ENCODE measurements around the gene FTSJ3. TPM values are rescaled to one million over a fixed set of nuclear protein-coding genes. Genes with fewer than 3 reads are reported as not detected.
A peak's percentile ranks its signal among the peaks of the same experiment; 100 is the strongest.

Gene FTSJ3
- total and polyA plus RNA-seq, 10 of the 15 experiments (the other 5 are each of a cell fraction or from before 2014, with no cell fraction given) = 17.2 to 79.2 (median 50.4) TPM

- FAIRE-seq (no peak), DNase-seq (ENCODE audit: low read depth, low spot score) (no peak), ATAC-seq (no peak)
- intact Hi-C loops (cut with micrococcal nuclease; ENCODE audit: unreplicated experiment) (no loop called here), in situ Hi-C loops (cut with MboI) (loop anchor here (25.0 kb wide), 1 partner anchor 398 kb away; the partner anchor contains the start of gene CYB561)
- no peaks in the 10 kb centered on the region for H3K27me3 ChIP-seq (replicated peaks in 1 of 2; ENCODE audit: control insufficient read depth in 2 of 2, insufficient read depth in 2 of 2, low read length in 1 of 2)
- H3K9ac ChIP-seq (ENCODE audit: control insufficient read depth, insufficient read depth, low read length) = no peak overlapping the region
- no peak overlapping the region for H2AFZ ChIP-seq (ENCODE audit: control insufficient read depth, low read depth, low read length)
- peaks cover 26 to 43% of the 10 kb centered on the region in 2 experiments for H3K36me3 ChIP-seq (ENCODE audit: control insufficient read depth in 2 of 2, insufficient read depth in 2 of 2, low read length in 1 of 2)
- no peak overlapping the region for H3K27ac ChIP-seq (ENCODE audit: control insufficient read depth, insufficient read depth)
- no peaks in the 10 kb centered on the region for H3K9me3 ChIP-seq (replicated peaks; ENCODE audit: control insufficient read depth, insufficient read depth, low read length)
- ChIA-PET CTCF (interaction anchor here (0.9 to 2.3 kb wide), 12 partner anchors 9 to 223 kb away, joined by 3 to 8 read pairs (median 4); no protein-coding TSS in a partner anchor), POLR2A (no interaction called here), RAD21 (ENCODE audit: unreplicated experiment) (interaction anchor here (0.7 to 1.2 kb wide), 4 partner anchors 46 to 223 kb away, joined by 3 to 4 read pairs (median 3); no protein-coding TSS in a partner anchor), SMC1A (ENCODE audit: uncharacterized antibody, unreplicated experiment) (interaction anchor here (0.9 to 1.0 kb wide), 2 partner anchors 8 to 152 kb away, joined by 3 read pairs; partner anchors contain the start of gene PSMC5)
- no TSS peak for BruUV-seq (replicated peaks)
- WGBS (ENCODE audit: insufficient coverage, insufficient replicate concordance, low lambda C conversion rate, missing lambda C conversion rate) = 87% methylated on average over 9 of the region's 9 CpGs
- no peak overlapping the region for H3K4me2 ChIP-seq (ENCODE audit: control insufficient read depth, insufficient read depth)
- peaks cover 26% of the 10 kb centered on the region for H3K79me2 ChIP-seq (ENCODE audit: control insufficient read depth, insufficient read depth, low read length)
- no peaks in the 10 kb centered on the region for H4K20me1 ChIP-seq (ENCODE audit: control insufficient read depth, insufficient read depth)
- H3K4me1 ChIP-seq (ENCODE audit: control insufficient read depth, insufficient read depth, low read length) = peaks cover 6% of the 10 kb centered on the region; the same call in 1 of the 2 replicates
- TF ChIP-seq ZBTB11 (CRISPR knock-in tag; IDR thresholded peaks at IDR 0.05) = no peak
- TF ChIP-seq MLLT1 (IDR thresholded peaks at IDR 0.05) = 0 out of 2 replicates have a peak, but pooled peaks have one; percentile 1
- no peak overlapping the region for H3K4me3 ChIP-seq
Measured at GRCh38 chr17:63835167-63835720, 7.8 kb upstream of the FTSJ3 start.
